GM18498 (cell line): ENCODE data around the gene COL9A3.

ENCODE experiments used
- ATAC-seq: cut with Tn5 transposase; IDR thresholded peaks from one replicate; pipeline ENCODE4 v1.9.1; 2021; ENCODE audit warnings: mild to moderate bottlenecking, moderate library complexity; ENCODE audit not compliant: unreplicated experiment

COL9A3 gene

GRCh38 chr20:62816884-62817873 is at the start of gene COL9A3:
Gene COL9A3, plus strand, starts transcription at chr20:62817050. Its CDS starts 15 bp downstream, at chr20:62817065.
- ATAC-seq: no peak

GRCh38 chr20:62768234-62768546 is 48.7 kb upstream of the COL9A3 start:
- ATAC-seq: no peak

GRCh38 chr20:62768551-62769287 is 48.1 kb upstream of the COL9A3 start:
- ATAC-seq: no peak

- no peak for ATAC-seq
These were observed 47.3 kb upstream of the COL9A3 start for GRCh38 chr20:62769346-62770071.

- no peak for ATAC-seq
These were observed 46.5 kb upstream of the COL9A3 start for GRCh38 chr20:62770111-62770910.

GRCh38 chr20:62770916-62771315 is 45.9 kb upstream of the COL9A3 start:
- no peak for ATAC-seq

GRCh38 chr20:62771396-62772102 is 45.3 kb upstream of the COL9A3 start:
- no peak for ATAC-seq

- no peak for ATAC-seq
These were observed 44.7 kb upstream of the COL9A3 start for GRCh38 chr20:62772103-62772611.

- ATAC-seq: no peak
These were observed 44.2 kb upstream of the COL9A3 start for GRCh38 chr20:62772619-62772989.

- no peak for ATAC-seq
These were observed 43.6 kb upstream of the COL9A3 start for GRCh38 chr20:62772990-62773844.

- no peak for ATAC-seq
These were observed 42.8 kb upstream of the COL9A3 start for GRCh38 chr20:62773845-62774714.

- no peak for ATAC-seq
These were observed 42.1 kb upstream of the COL9A3 start for GRCh38 chr20:62774762-62775161.

- ATAC-seq: no peak
These were observed 41.6 kb upstream of the COL9A3 start for GRCh38 chr20:62775206-62775605.

- ATAC-seq: no peak
These were observed 40.7 kb upstream of the COL9A3 start for GRCh38 chr20:62776035-62776691.

GRCh38 chr20:62776692-62777527 is 39.9 kb upstream of the COL9A3 start:
- ATAC-seq: no peak

- ATAC-seq: no peak
These were observed 39.4 kb upstream of the COL9A3 start for GRCh38 chr20:62777528-62777830.

- no peak for ATAC-seq
These were observed 38.8 kb upstream of the COL9A3 start for GRCh38 chr20:62778058-62778457.
